Breast epithelium (tissue), 4 donors: ENCODE measurements around the gene THADA. TPM values are rescaled to one million over a fixed set of nuclear protein-coding genes. Genes with fewer than 3 reads are reported as not detected.
A peak's percentile ranks its signal among the peaks of the same experiment; 100 is the strongest.

ENCODE experiments used
- DNase-seq, 2 donors: peaks; one replicate each; pipeline ENCODE4 v3.0.0-alpha.2; 2019; ENCODE audit warnings: low spot score in 2 of 2
- H3K27ac ChIP-seq, 2 donors: fragments of 200-600 bp; sonication (generic) in 1 of 2; one replicate each; pipeline ENCODE4 v1.5.1; 2016 to 2019; ENCODE audit warnings: mild to moderate bottlenecking in 1 of 2
- H3K27me3 ChIP-seq, 2 donors: fragments of 200-600 bp; sonication (generic) in 1 of 2; one replicate each; pipeline versions ENCODE4 v1.5.1 to v1.6.0; 2017 to 2019; ENCODE audit warnings: control low read depth in 1 of 2, mild to moderate bottlenecking in 1 of 2
- H3K36me3 ChIP-seq: fragments of 200-600 bp; one replicate; pipeline ENCODE4 v1.5.1; 2019
- H3K4me1 ChIP-seq, 2 donors: fragments of 200-600 bp; sonication (generic); one replicate each; pipeline ENCODE4 v1.5.1; 2016 to 2019; ENCODE audit warnings: control low read depth in 1 of 2
- H3K4me3 ChIP-seq, 3 donors: fragments of 200-600 bp; sonication (generic); 1 replicate in 2 of 3; 2 replicates in 1 of 3; pipeline ENCODE4 v1.5.1; 2016 to 2019; ENCODE audit warnings: mild to moderate bottlenecking in 3 of 3, moderate library complexity in 2 of 3
- H3K9me3 ChIP-seq, 2 donors: fragments of 200-600 bp; sonication (generic) in 1 of 2; one replicate each; pipeline ENCODE4 v1.5.1; 2016 to 2019; ENCODE audit warnings: control low read depth in 1 of 2
- POLR2A ChIP-seq: fragments of 450-650 bp; IDR thresholded peaks from one replicate; pipeline ENCODE4 v1.6.1; 2016; ENCODE audit warnings: antibody characterized with exemption, mild to moderate bottlenecking, moderate library complexity
- POLR2AphosphoS5 ChIP-seq, 3 donors: sonication (generic); formaldehyde crosslinking; IDR thresholded peaks; one replicate each; pipeline ENCODE4 v1.6.1; 2017; ENCODE audit warnings: antibody characterized with exemption in 3 of 3
- intact Hi-C: fragments of 100-400 bp; cut with DNase I; formaldehyde crosslinking; loops from one replicate; pipeline ENCODE4 v1.15.1; 2023; ENCODE audit warnings: low total_unique reads
- total RNA-seq, 3 donors: library from RNA; depleted of rRNA; stranded (reverse); fragments of >200 nt; gene quantifications; one replicate each; pipeline ENCODE4 v1.1.0, GENCODE V29; 2016
- TF ChIP-seq, protein P1 (sequence below), 3 donors: fragments of 450-650 bp; IDR thresholded peaks; one replicate each; pipeline ENCODE4 v1.5.1; 2016 to 2017; ENCODE audit warnings: antibody characterized with exemption in 3 of 3, mild to moderate bottlenecking in 3 of 3, moderate library complexity in 3 of 3

The THADA gene
- total RNA-seq, 3 donors from 2014 or later: 41.1 to 60.6 (median 49.5) TPM

DNA sequence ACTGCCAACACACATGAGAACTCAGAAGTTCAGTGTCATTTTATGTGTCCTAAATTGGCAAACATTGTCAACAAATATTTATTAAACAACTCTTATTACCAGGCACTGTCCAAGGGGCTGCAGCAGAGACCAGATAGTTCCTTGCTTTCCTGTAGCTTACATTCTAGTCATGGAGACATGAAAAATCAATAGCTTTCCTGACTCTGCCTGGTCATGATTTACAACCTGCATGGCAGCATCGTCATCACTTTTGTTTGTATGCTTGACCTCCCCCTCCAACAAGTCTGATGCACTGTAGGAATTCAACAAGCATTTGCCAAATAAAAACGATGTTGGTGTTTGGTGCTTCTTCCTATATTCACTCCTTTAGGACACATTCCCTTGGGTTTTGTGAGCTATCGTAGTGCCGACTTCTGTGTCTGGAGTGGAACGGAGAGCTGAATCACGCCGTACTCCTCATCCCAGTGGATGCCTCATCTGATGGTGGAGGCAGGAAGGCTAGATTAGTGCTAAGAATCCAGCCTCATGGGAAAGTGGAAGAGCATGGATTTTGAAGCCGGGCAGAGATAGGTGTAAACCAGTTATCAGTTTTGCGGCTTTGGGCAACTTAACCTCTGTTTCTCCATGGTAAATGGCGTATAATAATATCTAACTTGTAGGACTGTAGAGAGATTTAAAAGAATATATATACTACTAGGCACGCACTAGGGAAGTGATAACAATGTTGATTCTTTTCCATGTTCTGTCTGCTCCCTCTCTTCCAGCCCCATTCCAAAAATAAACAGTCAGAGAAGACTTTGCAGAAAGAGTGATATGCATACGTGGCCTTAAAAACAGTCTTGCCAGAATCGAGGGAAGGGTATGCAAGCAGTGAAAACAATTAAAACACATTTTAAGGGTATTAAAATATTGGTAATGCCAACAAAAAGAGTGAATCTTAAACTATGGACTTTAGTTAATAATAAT is 249.0 kb downstream of the THADA start:
- Histone ChIP-seq H3K4me1 (peaks cover 11 to 17% of the 10 kb centered on the region in 2 donors), H3K4me3 (no peak overlapping the region), H3K27me3 (no peaks in the 10 kb centered on the region), H3K27ac (peak overlapping the region; percentile 85 to 88), H3K36me3 (no peaks in the 10 kb centered on the region), H3K9me3 (no peaks in the 10 kb centered on the region)
- intact Hi-C loops: no loop called here
- no peak for DNase-seq
- TF ChIP-seq, protein P1, sequence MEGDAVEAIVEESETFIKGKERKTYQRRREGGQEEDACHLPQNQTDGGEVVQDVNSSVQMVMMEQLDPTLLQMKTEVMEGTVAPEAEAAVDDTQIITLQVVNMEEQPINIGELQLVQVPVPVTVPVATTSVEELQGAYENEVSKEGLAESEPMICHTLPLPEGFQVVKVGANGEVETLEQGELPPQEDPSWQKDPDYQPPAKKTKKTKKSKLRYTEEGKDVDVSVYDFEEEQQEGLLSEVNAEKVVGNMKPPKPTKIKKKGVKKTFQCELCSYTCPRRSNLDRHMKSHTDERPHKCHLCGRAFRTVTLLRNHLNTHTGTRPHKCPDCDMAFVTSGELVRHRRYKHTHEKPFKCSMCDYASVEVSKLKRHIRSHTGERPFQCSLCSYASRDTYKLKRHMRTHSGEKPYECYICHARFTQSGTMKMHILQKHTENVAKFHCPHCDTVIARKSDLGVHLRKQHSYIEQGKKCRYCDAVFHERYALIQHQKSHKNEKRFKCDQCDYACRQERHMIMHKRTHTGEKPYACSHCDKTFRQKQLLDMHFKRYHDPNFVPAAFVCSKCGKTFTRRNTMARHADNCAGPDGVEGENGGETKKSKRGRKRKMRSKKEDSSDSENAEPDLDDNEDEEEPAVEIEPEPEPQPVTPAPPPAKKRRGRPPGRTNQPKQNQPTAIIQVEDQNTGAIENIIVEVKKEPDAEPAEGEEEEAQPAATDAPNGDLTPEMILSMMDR (IDR thresholded peaks at IDR 0.05): no peak
- TF ChIP-seq POLR2A (no peak), POLR2AphosphoS5 (IDR thresholded peaks at IDR 0.05) (no peak)

DNA sequence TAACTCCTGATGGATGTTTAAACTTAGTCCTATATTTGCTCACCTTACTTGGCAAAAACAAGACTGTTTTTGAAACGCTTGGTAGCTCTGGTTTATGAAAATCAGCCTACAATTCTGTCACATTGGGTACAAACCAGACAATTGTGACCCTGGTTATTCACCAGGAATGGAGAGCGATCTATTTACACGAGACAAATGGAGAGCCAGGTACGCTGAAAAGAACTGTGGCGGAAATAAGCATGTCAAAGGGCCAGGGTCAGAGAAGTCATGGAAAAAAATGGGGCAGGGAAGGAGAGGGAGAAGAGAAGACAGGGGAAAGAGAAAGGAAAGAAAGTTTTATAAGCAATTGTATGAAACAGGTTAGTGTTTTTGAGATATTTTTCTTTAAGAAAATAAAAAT is 250.0 kb downstream of the THADA start:
- no peaks in the 10 kb centered on the region for H3K9me3 ChIP-seq
- H3K27me3 ChIP-seq: no peaks in the 10 kb centered on the region
- no peaks in the 10 kb centered on the region for H3K36me3 ChIP-seq
- H3K4me3 ChIP-seq: no peak overlapping the region
- DNase-seq: no peak
- H3K27ac ChIP-seq: peak overlapping the region; percentile 85 to 88
- intact Hi-C loops: no loop called here
- H3K4me1 ChIP-seq: peaks cover 11 to 17% of the 10 kb centered on the region in 2 donors
- TF ChIP-seq, protein P1 (IDR thresholded peaks at IDR 0.05): no peak
- no peak for TF ChIP-seq POLR2AphosphoS5 (IDR thresholded peaks at IDR 0.05)
- no peak for TF ChIP-seq POLR2A

DNA sequence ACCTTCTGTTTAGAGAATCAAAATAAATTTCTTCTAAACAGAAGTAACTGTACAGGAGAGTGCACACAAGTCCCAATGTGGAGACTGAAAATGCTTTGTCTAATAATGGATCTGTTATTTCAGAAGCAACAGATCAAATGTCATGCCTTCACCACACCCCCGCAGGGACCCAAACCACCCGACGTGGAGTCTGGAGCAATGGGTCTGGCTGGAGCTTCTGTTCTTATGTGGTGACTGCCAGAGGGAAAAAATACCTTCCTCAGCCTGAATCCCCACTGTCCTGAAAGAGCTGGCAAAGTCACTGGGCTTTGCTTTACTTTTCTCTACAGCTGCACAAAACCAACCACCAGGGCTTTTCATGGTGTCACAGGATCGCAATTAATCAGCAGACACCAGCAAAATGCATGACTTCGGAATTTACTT is 250.4 kb downstream of the THADA start:
- DNase-seq: peak in 1 of 2 donors; percentile 76
- peaks cover 11 to 17% of the 10 kb centered on the region in 2 donors for H3K4me1 ChIP-seq
- intact Hi-C loops: no loop called here

DNA sequence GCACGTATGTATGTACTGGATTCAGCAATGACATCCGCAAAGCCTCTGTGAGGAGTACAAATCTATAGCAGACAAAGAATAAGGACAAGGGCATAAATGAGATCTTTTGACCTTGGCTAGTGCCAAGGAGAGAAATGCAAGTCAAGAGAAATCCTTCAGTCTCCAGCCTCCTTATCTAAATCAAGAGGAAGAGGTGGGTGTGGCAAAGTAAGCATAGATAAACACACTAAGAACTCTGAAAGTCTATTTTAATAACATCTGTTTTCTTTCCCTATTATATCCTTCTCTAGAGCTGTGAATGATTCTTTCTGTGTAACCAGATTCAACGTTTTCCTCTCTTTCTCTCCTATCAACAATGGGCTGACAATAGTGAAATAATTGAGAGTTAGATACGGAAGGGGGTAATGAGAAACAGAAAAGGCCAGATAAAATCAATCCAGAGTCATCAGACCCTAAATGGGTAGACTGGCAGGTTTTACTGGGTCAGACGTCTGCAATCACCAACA is 250.9 kb downstream of the THADA start:
- no peak for DNase-seq
- no peak for TF ChIP-seq POLR2AphosphoS5 (IDR thresholded peaks at IDR 0.05)
- TF ChIP-seq, protein P1 (IDR thresholded peaks at IDR 0.05): no peak
- no peaks in the 10 kb centered on the region for H3K9me3 ChIP-seq
- intact Hi-C loops: no loop called here
- no peaks in the 10 kb centered on the region for H3K27me3 ChIP-seq
- no peak overlapping the region for H3K4me3 ChIP-seq
- peaks cover 11 to 17% of the 10 kb centered on the region in 2 donors for H3K4me1 ChIP-seq
- peak overlapping the region; percentile 85 to 88 for H3K27ac ChIP-seq
- no peaks in the 10 kb centered on the region for H3K36me3 ChIP-seq

More for the DNA sequence above, 250.4 kb downstream of the THADA start:
- Histone ChIP-seq H3K27ac (peak overlapping the region; percentile 85 to 88), H3K9me3 (no peaks in the 10 kb centered on the region), H3K36me3 (no peaks in the 10 kb centered on the region), H3K4me3 (no peak overlapping the region), H3K27me3 (no peaks in the 10 kb centered on the region)
- TF ChIP-seq POLR2A: no peak
- TF ChIP-seq, protein P1 (IDR thresholded peaks at IDR 0.05): peak; percentile 20 to 61 (median 33)
- TF ChIP-seq POLR2AphosphoS5 (IDR thresholded peaks at IDR 0.05): peak in 1 of 3 donors; percentile 34
